CD14-positive monocyte (primary cell): ENCODE measurements around the gene KCNQ1OT1. TPM values are rescaled to one million over a fixed set of nuclear protein-coding genes. Genes with fewer than 3 reads are reported as not detected.

Source experiments
- DNase-seq, 3 donors: peaks; one replicate each; pipeline ENCODE4 v3.0.0-alpha.2; 2011 to 2022
- H2AFZ ChIP-seq: 2 replicates; pipeline ENCODE4 v1.6.0; 2012; ENCODE audit warnings: mild to moderate bottlenecking, low read depth, low read length, inconsistent platforms; ENCODE audit not compliant: insufficient read depth, poor library complexity, severe bottlenecking
- H3K27ac ChIP-seq, 2 donors: 1 replicate in 1 of 2; 2 replicates in 1 of 2; pipeline ENCODE4 v1.5.1; 2012 to 2013; ENCODE audit warnings: low read length in 2 of 2, control low read depth in 1 of 2, inconsistent platforms in 1 of 2, low read depth in 1 of 2, mild to moderate bottlenecking in 1 of 2
- H3K27me3 ChIP-seq, 2 donors: one replicate each; pipeline versions ENCODE4 v1.6.0 to v1.6.1; 2011 to 2013; ENCODE audit warnings: low read length in 2 of 2; ENCODE audit not compliant: control insufficient read depth in 2 of 2, insufficient read depth in 2 of 2
- H3K36me3 ChIP-seq, 2 donors: replicated peaks in 1 of 2; 1 replicate in 1 of 2; 2 replicates in 1 of 2; pipeline versions ENCODE4 v1.5.1 to v1.6.1; 2012 to 2013; ENCODE audit warnings: low read length in 2 of 2, control low read depth in 1 of 2, inconsistent platforms in 1 of 2, mild to moderate bottlenecking in 1 of 2; ENCODE audit not compliant: insufficient read depth in 2 of 2, control insufficient read depth in 1 of 2
- H3K4me1 ChIP-seq, 2 donors: 1 replicate in 1 of 2; 2 replicates in 1 of 2; pipeline versions ENCODE4 v1.5.1 to v1.6.1; 2012 to 2013; ENCODE audit warnings: low read length in 2 of 2, control low read depth in 1 of 2, inconsistent platforms in 1 of 2, mild to moderate bottlenecking in 1 of 2, moderate library complexity in 1 of 2; ENCODE audit not compliant: insufficient read depth in 2 of 2, control insufficient read depth in 1 of 2
- H3K4me2 ChIP-seq: replicated peaks from 2 replicates; pipeline ENCODE3; 2012; ENCODE audit warnings: low read length, moderate library complexity, mild to moderate bottlenecking; ENCODE audit not compliant: poor library complexity, severe bottlenecking; ENCODE audit errors: extremely low read depth
- H3K4me3 ChIP-seq, 3 experiments: fragments of 200-600 bp in 1 of 3; sonication (generic) in 1 of 3; replicated peaks in 1 of 3; 1 replicate in 2 of 3; 2 replicates in 1 of 3; pipeline ENCODE4 v1.5.1; 2011 to 2013; ENCODE audit warnings: low read length in 3 of 3, mild to moderate bottlenecking in 3 of 3, control low read depth in 2 of 3, low read depth in 2 of 3, inconsistent platforms in 1 of 3, moderate library complexity in 1 of 3
- H3K79me2 ChIP-seq: 2 replicates; pipeline ENCODE4 v1.6.0; 2012; ENCODE audit warnings: mild to moderate bottlenecking, control low read depth, inconsistent platforms, low read length, moderate library complexity; ENCODE audit not compliant: insufficient read depth
- H3K9ac ChIP-seq: 2 replicates; pipeline ENCODE4 v1.6.0; 2017; ENCODE audit warnings: low read length, mild to moderate bottlenecking; ENCODE audit not compliant: insufficient read depth, poor library complexity, severe bottlenecking
- H3K9me3 ChIP-seq, 2 donors: replicated peaks in 1 of 2; 1 replicate in 1 of 2; 2 replicates in 1 of 2; pipeline versions ENCODE4 v1.5.1 to v1.6.1; 2012 to 2013; ENCODE audit warnings: low read length in 2 of 2, control low read depth in 1 of 2; ENCODE audit not compliant: control insufficient read depth in 1 of 2, insufficient read depth in 1 of 2
- H4K20me1 ChIP-seq: 2 replicates; pipeline ENCODE4 v1.6.0; 2012; ENCODE audit warnings: mild to moderate bottlenecking, low read length, control low read depth, moderate library complexity; ENCODE audit not compliant: insufficient read depth
- H3K27ac Mint-ChIP-seq, 7 donors: one replicate each; pipeline ENCODE4 v1.8.0; 2020; ENCODE audit warnings: mild to moderate bottlenecking in 7 of 7, mixed read lengths in 7 of 7, moderate library complexity in 6 of 7, inconsistent platforms in 2 of 7
- H3K27me3 Mint-ChIP-seq, 3 donors: one replicate each; pipeline ENCODE4 v1.8.0; 2021 to 2022; ENCODE audit warnings: low read depth in 3 of 3, mild to moderate bottlenecking in 3 of 3, mixed read lengths in 3 of 3, moderate library complexity in 3 of 3, inconsistent platforms in 1 of 3
- H3K36me3 Mint-ChIP-seq, 2 donors: one replicate each; pipeline ENCODE4 v1.8.0; 2020; ENCODE audit warnings: mixed read lengths in 2 of 2, inconsistent platforms in 1 of 2, mild to moderate bottlenecking in 1 of 2
- H3K4me1 Mint-ChIP-seq: one replicate; pipeline ENCODE4 v1.8.0; 2020; ENCODE audit warnings: mild to moderate bottlenecking, mixed read lengths
- H3K4me3 Mint-ChIP-seq, 2 donors: one replicate each; pipeline ENCODE4 v1.8.0; 2020; ENCODE audit warnings: mild to moderate bottlenecking in 2 of 2, mixed read lengths in 2 of 2, moderate library complexity in 1 of 2
- H3K9me3 Mint-ChIP-seq, 7 donors: one replicate each; pipeline ENCODE4 v1.8.0; 2020 to 2022; ENCODE audit warnings: mixed read lengths in 7 of 7, mild to moderate bottlenecking in 6 of 7, moderate library complexity in 6 of 7, inconsistent platforms in 2 of 7
- WGBS: methylation state at CpG from one replicate; pipeline ENCODE4 v1.1.5; 2013; ENCODE audit warnings: missing lambda C conversion rate; ENCODE audit not compliant: insufficient coverage; 5-methylcytosine and 5-hydroxymethylcytosine counted together
- intact Hi-C, 2 donors: fragments of 100-400 bp; cut with micrococcal nuclease; formaldehyde crosslinking; loops; one replicate each; pipeline versions ENCODE4 v1.15.0 to v1.15.1; 2023
- polyA plus RNA-seq, 3 donors: library from polyadenylated mRNA; depleted of rRNA in 1 of 3; unstranded in 2 of 3; stranded (reverse) in 1 of 3; fragments of 300-500 nt in 2 of 3; fragments of >200 nt in 1 of 3; fragmentation: Illumina TruSeq in 2 of 3; gene quantifications; 1 replicate in 2 of 3; 2 replicates in 1 of 3; pipeline ENCODE4 v1.2.3, GENCODE V29; 2012 to 2021
- TF ChIP-seq, protein P1 (sequence below): fragments of 200-600 bp; IDR thresholded peaks from one replicate; pipeline ENCODE4 v1.8.0; 2022; ENCODE audit warnings: antibody characterized with exemption, mild to moderate bottlenecking

The KCNQ1OT1 gene
- polyA plus RNA-seq, 3 donors: 0.01 to 0.04 (median 0.03) TPM

DNA sequence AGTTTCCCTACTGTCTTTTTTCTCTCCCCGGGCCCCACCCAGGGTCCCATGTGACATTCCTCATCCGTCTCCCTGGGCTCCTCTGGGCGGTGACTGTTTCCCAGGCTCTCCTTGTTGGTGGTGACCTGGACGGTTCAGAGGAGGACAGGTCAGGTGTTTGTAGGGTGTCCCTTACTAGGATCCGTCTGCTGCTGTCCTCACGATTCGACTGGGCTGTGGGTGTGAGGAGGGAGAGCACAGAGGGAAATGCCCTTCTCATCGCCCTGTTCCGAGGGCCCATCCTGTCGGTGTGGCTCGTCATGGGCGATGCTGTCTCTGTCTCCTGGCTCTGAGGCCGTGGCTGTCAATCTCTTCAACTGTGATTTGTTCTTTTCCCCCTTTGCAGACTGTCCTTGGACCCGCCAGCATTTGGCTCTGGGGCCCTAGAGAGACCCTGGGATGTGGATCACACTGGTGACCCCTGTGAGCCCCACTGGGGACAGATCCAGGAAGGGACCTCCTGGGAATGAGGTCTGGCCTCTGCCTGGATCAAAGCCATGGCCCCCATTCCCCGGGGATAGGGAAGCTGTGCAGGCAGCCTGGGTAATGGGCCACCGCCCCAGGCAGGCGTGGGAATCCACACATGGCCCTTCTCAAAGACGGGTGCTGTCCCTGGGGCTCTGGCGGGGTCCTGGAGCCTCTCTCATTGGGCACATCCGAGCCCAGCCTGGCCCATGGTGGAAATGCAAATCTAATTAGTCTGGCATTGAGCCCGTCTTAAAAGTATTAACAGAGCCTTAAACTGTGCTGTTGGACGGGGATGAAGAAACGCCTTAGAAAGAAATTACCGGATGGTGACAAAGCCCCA lies 46.8 kb upstream of the KCNQ1OT1 start:
- H3K4me2 ChIP-seq: no peak overlapping the region
- no peak overlapping the region for H3K9ac ChIP-seq
- Mint-ChIP-seq H3K27ac (peak overlapping the region in 1 of 7 donors; percentile 60), H3K4me1 (peaks cover 5% of the 10 kb centered on the region), H3K27me3 (peaks cover 0 to 8% (median 2%) of the 10 kb centered on the region in 3 donors), H3K4me3 (no peak overlapping the region), H3K36me3 (peaks cover 3 to 5% of the 10 kb centered on the region in 2 donors), H3K9me3 (peaks cover 0 to 3% (median 0%) of the 10 kb centered on the region in 7 donors)
- H4K20me1 ChIP-seq: peaks cover 86% of the 10 kb centered on the region
- intact Hi-C loops: no loop called here
- TF ChIP-seq, protein P1, sequence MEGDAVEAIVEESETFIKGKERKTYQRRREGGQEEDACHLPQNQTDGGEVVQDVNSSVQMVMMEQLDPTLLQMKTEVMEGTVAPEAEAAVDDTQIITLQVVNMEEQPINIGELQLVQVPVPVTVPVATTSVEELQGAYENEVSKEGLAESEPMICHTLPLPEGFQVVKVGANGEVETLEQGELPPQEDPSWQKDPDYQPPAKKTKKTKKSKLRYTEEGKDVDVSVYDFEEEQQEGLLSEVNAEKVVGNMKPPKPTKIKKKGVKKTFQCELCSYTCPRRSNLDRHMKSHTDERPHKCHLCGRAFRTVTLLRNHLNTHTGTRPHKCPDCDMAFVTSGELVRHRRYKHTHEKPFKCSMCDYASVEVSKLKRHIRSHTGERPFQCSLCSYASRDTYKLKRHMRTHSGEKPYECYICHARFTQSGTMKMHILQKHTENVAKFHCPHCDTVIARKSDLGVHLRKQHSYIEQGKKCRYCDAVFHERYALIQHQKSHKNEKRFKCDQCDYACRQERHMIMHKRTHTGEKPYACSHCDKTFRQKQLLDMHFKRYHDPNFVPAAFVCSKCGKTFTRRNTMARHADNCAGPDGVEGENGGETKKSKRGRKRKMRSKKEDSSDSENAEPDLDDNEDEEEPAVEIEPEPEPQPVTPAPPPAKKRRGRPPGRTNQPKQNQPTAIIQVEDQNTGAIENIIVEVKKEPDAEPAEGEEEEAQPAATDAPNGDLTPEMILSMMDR: no peak
- H3K4me3 ChIP-seq: no peak overlapping the region
- 93% methylated on average over 18 of the region's 24 CpGs for WGBS
- DNase-seq: no peak
- H3K36me3 ChIP-seq: peaks cover 0 to 5% of the 10 kb centered on the region in 2 donors
- no peaks in the 10 kb centered on the region for H3K27me3 ChIP-seq
- no peak overlapping the region for H2AFZ ChIP-seq
- H3K4me1 ChIP-seq: peaks cover 3% of the 10 kb centered on the region in 2 donors
- H3K79me2 ChIP-seq: no peaks in the 10 kb centered on the region
- H3K27ac ChIP-seq: no peak overlapping the region
- no peaks in the 10 kb centered on the region for H3K9me3 ChIP-seq

DNA sequence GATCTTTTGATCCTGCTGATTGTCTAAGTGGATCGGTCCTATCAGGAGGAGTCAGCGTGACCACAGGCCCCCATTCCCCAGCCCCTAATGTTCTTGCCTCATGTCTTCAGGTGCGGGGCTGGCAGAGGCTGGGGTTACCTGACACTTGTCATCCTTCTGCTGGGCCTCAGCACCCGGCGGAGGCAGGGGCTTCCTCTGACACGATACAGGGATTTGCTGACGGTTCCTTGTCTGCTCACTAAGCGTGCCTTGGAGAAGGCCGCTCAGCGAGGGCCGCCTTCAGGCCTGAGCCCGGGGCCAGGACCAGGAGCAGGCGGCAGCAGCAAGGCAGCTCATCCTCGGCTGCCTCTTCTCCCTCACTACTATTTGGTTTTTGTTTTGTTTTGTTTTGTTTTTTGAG lies 45.7 kb upstream of the KCNQ1OT1 start:
- H3K4me3 ChIP-seq: no peak overlapping the region
- H3K27ac ChIP-seq: no peak overlapping the region
- H3K4me1 Mint-ChIP-seq: peaks cover 16% of the 10 kb centered on the region
- 95% methylated on average over 12 of the region's 14 CpGs for WGBS
- no peak overlapping the region for H3K4me3 Mint-ChIP-seq
- no peak overlapping the region for H3K27ac Mint-ChIP-seq
- H3K4me2 ChIP-seq: no peak overlapping the region
- no peaks in the 10 kb centered on the region for H3K9me3 ChIP-seq
- H3K36me3 Mint-ChIP-seq: peaks cover 5% of the 10 kb centered on the region in 2 donors
- peaks cover 0 to 8% (median 3%) of the 10 kb centered on the region in 3 donors for H3K27me3 Mint-ChIP-seq
- peaks cover 0 to 5% of the 10 kb centered on the region in 2 donors for H3K36me3 ChIP-seq
- H4K20me1 ChIP-seq: peaks cover 86% of the 10 kb centered on the region
- no peak overlapping the region for H2AFZ ChIP-seq
- no peak for DNase-seq
- no peaks in the 10 kb centered on the region for H3K79me2 ChIP-seq
- TF ChIP-seq, protein P1: no peak
- peaks cover 13 to 14% of the 10 kb centered on the region in 2 donors for H3K4me1 ChIP-seq
- H3K9me3 Mint-ChIP-seq: peaks cover 0 to 3% (median 0%) of the 10 kb centered on the region in 7 donors
- no peaks in the 10 kb centered on the region for H3K27me3 ChIP-seq
- H3K9ac ChIP-seq: no peak overlapping the region
- intact Hi-C loops: no loop called here
